VCaP (cell line): ENCODE data around the gene IRX2.

ENCODE experiments used
- H3K27ac ChIP-seq: fragments of 450-650 bp; 2 replicates; pipeline ENCODE4 v1.5.1; 2017
- TF ChIP-seq, protein P1 (sequence below): fragments of 450-650 bp; conservative IDR thresholded peaks from 2 replicates; pipeline ENCODE4 v1.5.1; 2017; ENCODE audit warnings: mild to moderate bottlenecking, moderate library complexity

The IRX2 gene

DNA sequence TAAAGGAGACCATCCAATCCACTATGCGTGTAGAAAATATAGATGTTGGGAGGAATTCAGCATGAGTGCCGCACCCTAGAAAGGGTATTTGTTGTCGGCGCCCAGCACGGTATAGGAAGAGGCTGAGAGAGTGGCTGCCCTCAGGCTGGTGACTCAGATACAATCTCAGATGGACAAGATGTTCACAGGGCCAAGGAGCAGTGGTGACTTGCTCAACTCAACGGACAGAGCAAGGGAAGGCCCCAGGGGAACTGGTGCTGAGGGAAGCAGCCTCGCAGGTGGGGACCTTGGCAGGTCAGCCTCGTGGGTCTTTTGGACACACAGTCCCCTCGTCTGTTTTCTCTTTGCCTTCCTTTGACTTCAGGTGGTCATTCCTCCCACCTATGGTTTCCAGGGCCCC lies 28.0 kb upstream of the IRX2 start:
- no peak overlapping the region for H3K27ac ChIP-seq
- TF ChIP-seq, protein P1, sequence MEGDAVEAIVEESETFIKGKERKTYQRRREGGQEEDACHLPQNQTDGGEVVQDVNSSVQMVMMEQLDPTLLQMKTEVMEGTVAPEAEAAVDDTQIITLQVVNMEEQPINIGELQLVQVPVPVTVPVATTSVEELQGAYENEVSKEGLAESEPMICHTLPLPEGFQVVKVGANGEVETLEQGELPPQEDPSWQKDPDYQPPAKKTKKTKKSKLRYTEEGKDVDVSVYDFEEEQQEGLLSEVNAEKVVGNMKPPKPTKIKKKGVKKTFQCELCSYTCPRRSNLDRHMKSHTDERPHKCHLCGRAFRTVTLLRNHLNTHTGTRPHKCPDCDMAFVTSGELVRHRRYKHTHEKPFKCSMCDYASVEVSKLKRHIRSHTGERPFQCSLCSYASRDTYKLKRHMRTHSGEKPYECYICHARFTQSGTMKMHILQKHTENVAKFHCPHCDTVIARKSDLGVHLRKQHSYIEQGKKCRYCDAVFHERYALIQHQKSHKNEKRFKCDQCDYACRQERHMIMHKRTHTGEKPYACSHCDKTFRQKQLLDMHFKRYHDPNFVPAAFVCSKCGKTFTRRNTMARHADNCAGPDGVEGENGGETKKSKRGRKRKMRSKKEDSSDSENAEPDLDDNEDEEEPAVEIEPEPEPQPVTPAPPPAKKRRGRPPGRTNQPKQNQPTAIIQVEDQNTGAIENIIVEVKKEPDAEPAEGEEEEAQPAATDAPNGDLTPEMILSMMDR = no peak

DNA sequence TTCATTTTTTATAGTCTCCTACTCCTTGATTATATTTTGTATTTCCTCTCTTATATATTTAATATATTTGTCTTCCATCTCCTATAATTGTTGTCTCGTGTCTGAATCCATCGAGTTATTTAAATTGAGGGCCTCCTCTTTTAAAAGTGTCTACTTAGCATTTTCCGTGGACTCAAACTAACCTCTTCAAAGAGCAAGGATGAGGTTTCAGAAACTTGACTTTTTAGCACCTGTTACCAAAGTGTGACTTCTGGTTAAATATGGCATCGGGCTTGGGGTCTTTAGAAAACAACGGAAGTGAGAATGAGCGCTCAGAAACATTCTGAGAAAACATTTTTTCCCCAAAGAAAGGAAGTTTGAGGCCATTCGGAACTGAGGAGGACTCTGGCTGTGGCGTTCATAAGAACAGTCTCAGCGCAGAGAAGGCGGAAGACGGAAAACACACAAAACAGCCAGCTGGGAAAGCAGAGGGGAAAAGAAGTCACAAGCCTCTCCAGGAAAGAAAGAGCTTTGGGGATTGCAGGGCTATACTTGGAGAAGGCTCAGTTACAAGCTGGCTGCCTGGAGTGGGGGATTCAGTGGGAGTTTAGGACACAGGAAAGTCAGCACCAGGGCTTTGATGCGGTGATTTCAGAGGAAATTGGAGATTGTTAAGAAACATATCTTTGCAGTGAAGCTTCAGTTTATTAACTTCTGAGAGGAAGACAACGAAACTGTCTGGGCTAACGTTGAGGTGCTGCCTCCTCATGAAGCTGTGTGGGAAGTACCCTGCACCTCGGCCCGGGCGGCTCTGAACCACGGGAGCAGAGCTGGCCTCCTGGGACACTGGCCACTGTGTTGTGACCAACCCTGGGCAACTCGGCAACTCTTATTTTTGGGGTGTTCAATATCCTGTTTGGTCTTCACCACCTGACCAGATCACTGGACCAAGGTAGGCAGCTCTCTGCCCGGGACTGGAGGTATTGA lies 25.1 kb upstream of the IRX2 start:
- H3K27ac ChIP-seq = no peak overlapping the region
- TF ChIP-seq, protein P1 = no peak

- TF ChIP-seq, protein P1 = no peak
- H3K27ac ChIP-seq = no peak overlapping the region
Measured at GRCh38 chr5:2773327-2773726, 21.9 kb upstream of the IRX2 start.

GRCh38 chr5:2767089-2767488 lies 15.6 kb upstream of the IRX2 start:
- H3K27ac ChIP-seq = no peak overlapping the region
- TF ChIP-seq, protein P1 = no peak

GRCh38 chr5:2764581-2764980 lies 13.1 kb upstream of the IRX2 start:
- no peak overlapping the region for H3K27ac ChIP-seq
- TF ChIP-seq, protein P1 = no peak

DNA sequence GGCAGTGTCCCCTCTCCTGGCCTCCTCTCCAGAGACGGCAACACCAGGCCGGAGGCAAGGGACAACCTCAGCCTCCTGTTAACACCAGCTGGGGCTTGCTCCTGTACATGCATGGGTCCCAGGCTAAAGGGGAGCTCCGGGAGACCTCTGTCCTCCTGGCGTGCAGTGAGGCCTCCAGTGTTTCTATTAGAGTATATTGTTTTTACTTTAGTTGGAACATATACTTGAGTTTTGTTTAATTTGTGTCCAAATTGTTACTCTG lies 12.0 kb upstream of the IRX2 start:
- TF ChIP-seq, protein P1 = no peak
- no peak overlapping the region for H3K27ac ChIP-seq

- TF ChIP-seq, protein P1 = no peak
- no peak overlapping the region for H3K27ac ChIP-seq
Measured at GRCh38 chr5:2762744-2763532, 11.5 kb upstream of the IRX2 start.
